HL-60/S4 treated with retinoic acid at 250 ng/mL for 4 days and 3 days (cell line): ENCODE measurements around the gene C1QTNF2.

ENCODE experiments used
- in situ Hi-C: fragments of 300-500 bp; cut with MboI; formaldehyde crosslinking; loops from 2 replicates; pipeline ENCODE4 v1.7.0; 2022; ENCODE audit warnings: low sequenced_read_pairs

Gene C1QTNF2

GRCh38 chr5:160310552-160311295 is 59.7 kb downstream of the C1QTNF2 start:
- in situ Hi-C loops, result no loop called here

- in situ Hi-C loops, result no loop called here
These were observed 60.3 kb downstream of the C1QTNF2 start for GRCh38 chr5:160310140-160310539.

- in situ Hi-C loops, result no loop called here
These were observed 63.7 kb downstream of the C1QTNF2 start for GRCh38 chr5:160306696-160307095.

GRCh38 chr5:160305319-160305718 is 65.1 kb downstream of the C1QTNF2 start:
- in situ Hi-C loops, result no loop called here

- in situ Hi-C loops, result no loop called here
These were observed 66.7 kb downstream of the C1QTNF2 start for GRCh38 chr5:160303690-160304089.

GRCh38 chr5:160298189-160298588 is 72.2 kb downstream of the C1QTNF2 start:
- in situ Hi-C loops, result no loop called here

GRCh38 chr5:160297776-160298175 is 72.7 kb downstream of the C1QTNF2 start:
- in situ Hi-C loops, result no loop called here
